GM12864 (cell line): Measurements from ENCODE around the gene AFDN.
A peak's percentile ranks its signal among the peaks of the same experiment; 100 is the strongest.

Experiments
- DNase-seq: peaks from one replicate; pipeline ENCODE4 v3.0.0-alpha.2; 2011; ENCODE audit warnings: low read depth
- H3K4me3 ChIP-seq: 2 replicates; pipeline ENCODE4 v1.5.1; 2011; ENCODE audit warnings: mild to moderate bottlenecking, low read depth, low read length, control low read depth
- CTCF ChIP-seq: IDR thresholded peaks from 2 replicates; pipeline ENCODE4 v1.5.1; 2011; ENCODE audit warnings: low read depth, mild to moderate bottlenecking, moderate library complexity, low read length, control low read depth, inconsistent platforms; ENCODE audit errors: missing control alignments

AFDN gene

DNA sequence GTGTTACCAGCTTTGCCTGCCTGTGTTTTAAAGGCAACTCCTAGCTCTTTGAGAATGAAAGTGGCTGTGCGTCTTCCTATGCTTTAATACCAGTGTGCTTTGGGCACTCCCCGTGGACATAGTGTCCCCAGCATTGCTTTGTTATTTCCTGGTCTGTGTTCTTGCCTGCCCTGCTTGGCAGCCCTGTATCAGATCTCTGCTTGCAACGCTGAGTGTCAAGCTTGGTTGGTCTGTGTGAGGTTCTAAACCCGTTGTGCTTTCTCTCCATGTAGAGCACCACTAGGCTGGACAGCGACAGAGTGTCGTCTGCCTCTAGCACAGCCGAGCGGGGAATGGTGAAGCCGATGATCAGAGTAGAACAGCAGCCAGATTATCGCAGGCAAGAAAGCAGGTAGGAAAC, 80.2 kb downstream of the AFDN start:
- H3K4me3 ChIP-seq, result no peak overlapping the region
- no peak for TF ChIP-seq CTCF
- DNase-seq, result no peak

GRCh38 chr6:167907837-167908681, 81.3 kb downstream of the AFDN start:
- no peak for DNase-seq
- peak; percentile 21 for TF ChIP-seq CTCF
- H3K4me3 ChIP-seq, result no peak overlapping the region

DNA sequence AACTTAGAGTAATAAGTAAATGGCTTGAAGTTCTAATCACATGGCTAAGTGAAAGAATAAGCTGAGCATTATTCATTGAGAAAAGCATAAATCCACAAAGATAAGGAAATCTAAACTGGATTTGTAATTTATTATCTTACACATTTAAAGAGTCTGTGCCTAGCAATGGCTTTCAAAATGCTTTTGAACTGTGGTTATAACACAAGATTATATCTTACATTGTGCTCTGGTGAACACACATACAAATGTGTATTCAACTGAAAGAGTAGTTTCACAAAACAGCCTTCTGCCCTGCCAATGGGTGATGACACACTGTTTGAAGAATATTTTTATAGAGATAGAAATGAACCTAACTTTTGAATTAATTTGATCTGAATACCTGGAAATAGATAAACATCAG, 83.3 kb downstream of the AFDN start:
- no peak overlapping the region for H3K4me3 ChIP-seq
- TF ChIP-seq CTCF, result no peak
- DNase-seq, result no peak

DNA sequence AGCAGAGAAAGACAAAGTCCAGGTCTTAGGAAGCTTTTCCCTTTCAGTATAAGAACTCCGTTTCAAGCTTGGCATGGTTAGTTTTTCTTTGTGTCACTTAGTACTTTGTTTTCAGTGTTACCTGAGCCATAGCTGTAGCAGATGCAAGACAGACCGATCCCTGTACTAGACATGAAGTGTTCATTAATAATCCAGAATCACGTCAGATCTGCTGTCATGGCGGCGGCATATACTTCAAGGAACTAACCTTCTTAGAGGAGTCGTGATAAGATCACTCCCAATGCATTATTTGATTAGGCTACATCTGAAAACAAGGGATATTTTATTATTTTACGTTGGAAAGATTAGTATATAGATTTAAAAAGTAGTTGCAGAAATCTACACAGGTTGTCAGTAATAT, 83.9 kb downstream of the AFDN start:
- no peak overlapping the region for H3K4me3 ChIP-seq
- no peak for DNase-seq
- TF ChIP-seq CTCF, result no peak

DNA sequence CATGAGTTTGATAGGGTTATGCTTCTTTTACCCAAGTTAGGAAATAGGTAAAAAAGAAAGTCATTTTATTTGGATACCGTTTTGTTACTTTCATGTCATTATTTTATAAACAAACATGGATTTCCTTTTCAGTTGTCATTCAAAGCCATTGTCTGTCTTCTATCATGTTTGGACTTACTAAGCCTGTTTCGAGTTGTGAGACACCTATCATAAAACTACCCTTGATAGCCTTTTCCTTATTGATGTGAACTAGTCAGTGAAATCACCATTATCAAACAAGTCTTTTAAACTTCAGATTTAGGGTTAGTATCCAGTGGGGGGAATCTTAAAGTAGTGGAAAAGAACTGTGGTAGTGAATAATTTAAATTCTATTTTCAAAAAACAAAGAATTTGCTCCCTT, 85.8 kb downstream of the AFDN start:
- H3K4me3 ChIP-seq, result no peak overlapping the region
- DNase-seq, result no peak
- TF ChIP-seq CTCF, result no peak

GRCh38 chr6:167913699-167914098, 87.0 kb downstream of the AFDN start:
- TF ChIP-seq CTCF, result no peak
- H3K4me3 ChIP-seq, result no peak overlapping the region
- no peak for DNase-seq

DNA sequence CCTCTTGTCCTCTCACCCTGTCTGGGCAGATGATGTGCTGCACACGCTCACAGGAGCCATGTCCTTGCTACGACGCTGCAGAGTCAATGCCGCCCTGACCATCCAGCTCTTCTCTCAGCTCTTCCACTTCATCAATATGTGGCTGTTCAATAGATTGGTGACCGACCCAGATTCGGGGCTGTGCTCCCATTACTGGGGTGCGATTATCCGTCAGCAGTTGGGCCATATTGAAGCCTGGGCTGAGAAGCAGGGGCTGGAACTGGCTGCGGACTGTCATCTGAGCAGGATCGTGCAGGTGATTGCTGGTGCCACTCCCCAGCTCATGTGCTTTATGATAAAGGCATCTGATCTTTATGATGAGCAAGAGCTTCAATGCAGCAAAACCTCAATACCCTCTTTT, 88.4 kb downstream of the AFDN start:
- no peak for DNase-seq
- no peak for TF ChIP-seq CTCF
- no peak overlapping the region for H3K4me3 ChIP-seq
